ENCODE measurements around the gene ARVCF.
A peak's percentile ranks its signal among the peaks of the same experiment; 100 is the strongest.

ARVCF gene

DNA sequence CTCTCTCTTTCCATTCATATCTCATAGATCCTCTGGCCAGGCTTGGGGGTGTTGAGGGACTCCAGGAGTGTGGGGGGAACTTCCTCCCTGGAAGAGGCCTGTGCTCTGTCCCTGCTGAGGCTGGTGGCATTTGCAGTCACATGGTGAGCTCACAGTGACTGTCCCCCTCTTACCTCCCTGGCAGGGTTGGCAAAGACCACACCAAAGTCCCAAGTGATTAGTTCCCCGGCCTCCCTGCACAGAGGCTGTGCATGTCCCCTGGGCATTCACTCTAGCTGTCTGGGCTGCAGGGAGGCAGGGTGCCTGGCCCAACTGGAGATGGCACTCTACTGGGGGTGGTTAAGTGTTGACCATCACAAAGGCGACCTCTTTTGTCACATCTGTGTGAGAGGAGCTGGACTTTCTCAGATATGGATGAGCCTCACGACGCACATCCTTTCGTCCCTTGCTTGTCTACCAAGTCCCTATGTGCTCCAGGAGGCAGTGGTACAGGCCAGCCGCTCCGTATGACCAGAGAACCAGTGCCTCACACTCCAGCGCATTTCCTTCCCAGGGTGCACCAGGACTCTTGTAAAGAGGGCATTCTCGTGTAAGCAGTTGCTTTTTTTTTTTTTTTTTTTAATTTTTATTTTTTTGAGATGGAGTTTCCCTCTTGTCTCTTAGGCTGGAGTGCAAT, 13.1 kb upstream of the ARVCF start:
- no peak for DNase-seq

DNA sequence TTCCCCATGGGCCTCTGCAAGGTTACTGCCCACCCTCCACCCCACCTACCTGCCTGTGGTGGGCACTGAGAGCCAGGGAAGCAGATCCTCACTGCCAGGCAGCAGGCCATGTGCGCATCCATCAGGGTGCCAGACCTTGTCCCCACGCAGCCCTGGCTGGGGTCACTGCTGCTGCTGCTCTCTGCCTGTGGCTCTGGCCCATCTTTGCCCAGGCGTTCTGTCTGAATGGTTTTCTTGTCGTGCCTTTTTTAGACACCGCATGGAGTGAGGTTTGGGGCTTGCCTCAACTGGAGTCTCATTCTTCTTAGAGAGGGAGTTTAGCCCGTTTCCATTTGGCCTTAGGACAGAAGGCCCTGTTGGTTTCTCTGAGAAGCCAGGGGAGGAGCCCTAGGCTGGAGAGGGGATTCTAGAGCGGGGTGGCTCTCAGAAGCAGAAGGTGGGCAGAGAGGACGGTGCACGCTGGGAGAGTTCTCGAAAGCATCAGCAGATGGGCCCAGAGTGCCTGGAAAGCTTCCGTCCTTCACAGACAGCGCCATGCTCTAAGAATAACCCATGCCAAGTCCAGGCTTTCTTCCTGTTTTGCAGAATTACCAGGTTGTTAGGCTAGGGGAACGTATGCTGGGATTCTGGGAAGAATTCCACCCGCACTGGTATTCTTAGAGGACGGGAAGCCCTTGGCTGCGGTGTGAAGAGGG, 12.4 kb upstream of the ARVCF start:
- DNase-seq: no peak

DNA sequence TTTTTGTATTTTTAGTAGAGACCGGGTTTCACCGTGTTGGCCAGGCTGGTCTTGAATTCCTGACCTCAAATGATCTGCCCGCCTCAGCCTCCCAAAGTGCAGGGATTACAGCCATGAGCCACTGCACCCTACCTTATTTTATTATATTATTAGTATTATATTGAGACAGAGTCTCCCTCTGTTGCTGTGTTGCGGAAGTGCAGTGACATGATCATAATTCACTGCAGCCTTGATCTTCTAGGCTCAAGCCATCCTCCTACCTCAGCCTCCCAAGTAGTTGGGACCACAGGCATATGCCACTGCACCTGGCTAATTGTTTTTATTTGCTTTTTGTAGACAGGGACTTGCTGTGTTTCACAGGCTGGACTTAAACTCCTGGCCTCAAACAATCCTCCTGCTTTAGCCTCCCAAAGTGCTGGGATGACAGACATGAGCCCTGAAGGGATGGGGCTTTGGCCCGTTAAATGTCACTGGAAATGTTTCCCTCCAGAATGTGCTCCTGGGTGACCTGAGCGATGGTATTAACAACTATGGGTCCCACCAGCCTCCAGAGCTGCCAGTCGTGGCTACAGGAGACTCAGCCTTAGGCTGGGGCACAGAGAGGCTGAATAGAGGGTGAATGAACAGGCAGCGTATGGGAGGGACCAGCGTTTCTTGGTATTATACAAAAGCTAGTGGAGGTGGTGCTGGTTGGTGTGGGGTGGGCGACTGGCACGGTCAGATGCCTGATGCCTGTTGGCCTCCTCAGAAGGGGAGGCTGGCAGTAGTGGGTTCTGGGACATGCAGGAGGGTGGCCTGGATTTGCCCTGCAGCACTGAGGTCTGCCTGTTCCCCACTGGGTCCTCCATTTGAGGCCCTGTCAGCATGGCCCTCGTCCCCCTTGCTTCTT, 11.6 kb upstream of the ARVCF start:
- DNase-seq: no peak

DNA sequence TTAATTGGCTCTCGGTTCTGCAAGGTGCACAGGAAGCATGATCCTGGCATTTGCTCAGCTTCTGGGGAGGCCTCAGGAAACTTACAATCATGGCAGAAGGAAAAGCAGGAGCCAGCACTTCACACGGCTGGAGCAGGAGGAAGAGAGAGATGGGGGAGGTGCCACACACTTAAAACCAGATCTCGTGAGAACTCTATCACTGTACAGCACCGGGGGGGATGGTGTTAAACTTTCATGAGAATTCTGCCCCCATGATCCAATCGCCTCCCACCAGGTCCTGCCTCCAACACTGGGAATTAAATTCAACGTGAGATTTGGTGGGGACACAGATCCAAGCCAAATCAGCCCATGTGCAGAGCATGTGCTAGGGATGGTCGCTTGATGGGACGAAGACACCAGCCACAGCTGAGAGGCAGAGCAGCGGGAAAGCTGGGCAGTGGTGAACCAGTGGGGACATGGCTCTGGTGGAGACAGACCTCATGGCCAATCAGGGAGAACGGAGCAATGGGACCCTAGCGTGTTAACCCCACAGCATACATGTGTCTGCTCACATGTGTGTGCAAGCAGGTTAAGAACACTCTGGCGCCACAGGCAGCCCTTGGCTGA, 10.5 kb upstream of the ARVCF start:
- no peak for DNase-seq

DNA sequence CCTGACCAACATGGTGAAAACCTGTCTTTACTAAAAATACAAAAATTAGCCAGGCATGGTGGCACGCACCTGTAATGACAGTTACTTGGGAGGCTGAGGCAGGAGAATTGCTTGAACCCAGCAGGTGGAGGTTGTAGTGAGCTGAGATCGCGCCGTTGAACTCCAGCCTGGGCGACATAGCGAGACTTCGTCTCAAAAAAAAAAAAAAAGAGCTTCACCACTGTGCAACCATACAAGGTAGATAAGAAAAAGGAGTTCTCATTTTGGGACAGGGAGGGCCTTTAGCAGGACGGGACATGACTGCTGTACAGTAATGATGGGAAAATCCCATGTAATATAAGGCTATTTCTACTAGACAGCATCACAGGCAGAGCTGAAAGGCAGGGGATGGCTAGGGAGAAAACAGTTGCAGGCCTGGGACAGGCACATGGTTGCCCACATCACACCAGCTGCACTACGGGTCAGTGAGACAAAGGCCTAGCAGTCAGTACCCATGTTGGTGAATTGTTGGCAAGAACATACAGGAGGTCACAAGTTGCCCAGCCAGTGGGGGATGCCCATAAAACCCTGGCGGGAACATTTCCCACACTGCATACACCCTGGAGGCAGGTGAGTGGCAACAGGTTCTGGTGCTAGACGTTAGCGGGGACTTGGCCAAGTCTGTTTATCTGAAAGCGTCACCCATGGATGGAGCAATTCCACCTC, 9.7 kb upstream of the ARVCF start:
- no peak for DNase-seq

DNA sequence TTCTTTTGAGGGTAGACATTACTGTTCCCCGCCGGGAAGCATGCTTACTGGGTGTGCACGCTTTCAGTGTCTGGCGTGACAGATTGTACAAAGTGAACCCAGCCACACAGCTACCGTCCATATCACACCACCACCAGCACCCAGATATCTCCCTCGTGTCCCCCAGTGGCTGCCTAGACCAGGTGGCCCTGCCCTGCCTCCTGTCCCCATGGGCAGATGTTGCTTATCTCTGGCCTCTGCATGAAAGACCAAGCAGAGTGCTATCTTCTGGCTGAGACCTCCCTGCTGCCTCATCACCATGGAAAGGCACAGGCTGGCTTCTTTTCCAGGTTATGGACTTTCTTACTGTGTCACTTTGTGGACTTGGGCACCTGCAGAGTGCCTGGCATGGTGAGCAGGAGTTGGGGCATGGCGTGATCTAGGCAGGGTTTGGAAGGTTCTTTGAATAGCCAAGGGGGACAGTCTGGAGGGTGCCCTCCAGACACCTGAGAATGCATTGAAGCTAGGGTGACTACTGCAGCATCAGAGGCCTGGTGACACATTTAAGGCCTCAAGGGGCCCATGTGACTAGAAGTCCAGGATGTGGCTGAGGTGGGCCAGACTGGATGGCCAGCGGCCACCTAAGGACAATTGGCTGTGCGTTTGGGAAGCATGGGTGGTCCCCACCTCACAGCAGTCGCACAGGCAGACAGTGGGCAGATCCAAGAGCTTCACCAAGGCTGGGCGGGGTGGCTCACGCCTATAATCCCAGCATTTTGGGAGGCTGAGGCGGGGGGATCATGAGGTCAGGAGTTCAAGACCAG, 9.0 kb upstream of the ARVCF start:
- no peak for DNase-seq

DNA sequence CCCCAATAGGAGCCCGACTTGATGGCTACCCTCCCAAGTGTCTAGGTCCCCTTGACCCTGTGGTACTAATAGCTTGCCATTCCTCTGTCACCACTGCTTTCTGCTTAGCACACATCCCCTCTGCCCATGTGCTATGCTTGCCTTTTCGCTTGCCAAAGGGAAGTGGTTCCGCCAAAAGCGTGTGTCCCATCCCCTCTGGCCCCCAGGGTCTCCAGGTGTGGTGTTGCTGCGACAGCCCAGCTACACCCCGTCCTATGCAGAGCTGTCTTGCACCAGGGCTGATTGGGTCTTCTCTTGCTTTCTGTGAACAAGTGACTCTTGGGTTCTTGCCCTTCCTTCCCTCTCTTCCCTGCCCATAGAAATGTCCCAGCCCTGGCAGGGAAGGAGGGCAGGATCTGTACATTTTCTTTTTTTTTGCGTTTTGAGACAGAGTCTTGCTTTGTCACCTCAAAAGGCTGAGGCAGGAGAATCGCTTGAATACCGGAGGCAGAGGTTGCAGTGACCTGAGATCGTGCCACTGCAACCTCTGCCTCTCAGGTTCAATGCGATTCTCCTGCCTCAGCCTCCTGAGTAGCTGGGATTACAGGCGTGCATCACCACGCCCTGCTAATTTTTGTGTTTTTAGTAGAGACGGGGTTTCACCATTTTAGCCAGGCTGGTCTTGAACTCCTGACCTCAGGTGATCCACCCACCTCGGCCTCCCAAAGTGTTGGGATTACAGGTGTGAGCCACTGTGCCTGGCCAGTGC, 8.2 kb upstream of the ARVCF start:
- DNase-seq: no peak

DNA sequence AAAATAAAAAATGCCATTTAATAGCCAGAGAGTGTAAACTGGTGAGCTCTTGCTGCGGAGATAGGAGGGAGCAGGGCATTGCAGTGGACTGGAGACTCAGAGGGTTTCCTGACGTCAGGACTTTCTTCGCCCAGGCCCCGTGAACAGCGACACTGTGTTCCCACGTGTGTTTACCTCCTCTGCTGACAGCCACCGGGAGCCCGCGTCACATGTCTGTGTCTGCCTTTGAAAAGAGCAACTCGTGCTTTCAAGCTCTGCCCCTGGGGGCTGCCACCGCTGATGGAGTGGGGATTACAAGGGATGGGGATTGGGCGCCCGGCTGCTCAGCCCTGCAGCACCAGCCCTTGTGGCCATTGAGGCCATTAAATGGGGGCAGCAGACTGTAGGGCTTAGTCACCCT, 7.6 kb upstream of the ARVCF start:
- DNase-seq: no peak

DNA sequence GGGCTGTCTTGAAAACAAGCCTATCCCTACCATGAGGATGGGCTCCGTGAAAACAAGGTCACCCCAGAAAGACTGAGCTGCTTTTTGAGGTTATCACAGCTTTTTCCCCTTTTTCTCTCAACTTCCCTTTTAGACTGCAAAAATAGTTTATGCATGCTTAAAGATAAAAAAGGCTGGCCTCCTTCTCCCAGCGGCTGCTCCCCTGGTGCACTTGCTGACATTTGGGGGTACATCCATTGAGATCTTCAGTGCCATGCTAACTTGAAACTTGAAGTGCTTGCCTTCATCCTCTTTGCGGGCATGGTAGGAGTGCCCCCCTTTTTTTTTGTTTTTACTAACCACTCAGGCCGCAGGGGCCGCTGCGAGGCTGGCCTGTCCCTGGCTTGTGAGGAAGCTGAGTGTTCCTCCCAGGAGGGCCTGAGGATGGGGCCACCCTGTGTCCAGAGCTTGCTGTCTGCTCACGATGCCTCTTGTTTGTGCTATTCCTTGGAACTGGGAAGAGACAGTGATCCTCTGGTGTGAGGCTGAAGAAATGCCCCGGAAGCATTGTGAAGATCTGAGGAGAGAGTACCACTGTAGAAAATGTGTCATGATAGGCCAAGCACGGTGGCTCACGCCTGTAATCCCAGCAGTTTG, 6.5 kb upstream of the ARVCF start:
- DNase-seq: no peak

DNA sequence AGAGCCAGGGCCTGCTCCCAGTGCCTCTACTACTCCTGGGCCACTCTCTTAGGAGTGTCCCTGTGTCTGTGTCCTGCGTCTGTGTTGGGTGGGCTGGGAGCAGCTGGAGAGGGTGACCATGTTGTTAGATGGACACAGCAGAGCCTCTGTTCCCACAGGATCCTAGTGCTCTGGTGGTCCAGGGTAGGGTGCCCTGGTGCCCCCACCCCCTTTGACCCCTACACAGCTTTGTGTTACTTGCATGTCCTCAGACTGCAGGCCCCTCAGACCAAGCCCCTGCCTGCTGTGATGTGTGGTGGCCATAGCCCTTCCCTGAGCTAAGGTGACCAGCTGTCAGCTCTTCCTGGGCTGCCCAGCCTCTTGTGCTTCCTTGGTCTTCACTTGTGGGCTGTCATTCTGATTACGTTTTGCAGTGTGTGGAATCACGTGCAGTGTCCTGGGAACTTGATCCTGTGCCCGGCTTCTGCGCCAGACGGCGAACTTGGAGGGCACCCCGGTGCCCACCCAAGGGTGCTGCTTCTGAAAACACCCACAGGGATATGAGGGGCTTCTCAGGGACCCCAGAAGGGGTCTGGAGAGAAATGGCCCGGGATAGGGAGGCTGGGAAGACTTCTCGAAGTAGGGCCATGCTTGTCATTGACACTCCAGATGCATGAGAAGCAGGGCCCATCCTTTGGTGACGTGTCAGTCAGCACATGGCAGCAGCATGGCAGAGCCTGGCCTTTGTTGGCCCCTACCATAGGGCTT, 5.8 kb upstream of the ARVCF start:
- no peak for DNase-seq

DNA sequence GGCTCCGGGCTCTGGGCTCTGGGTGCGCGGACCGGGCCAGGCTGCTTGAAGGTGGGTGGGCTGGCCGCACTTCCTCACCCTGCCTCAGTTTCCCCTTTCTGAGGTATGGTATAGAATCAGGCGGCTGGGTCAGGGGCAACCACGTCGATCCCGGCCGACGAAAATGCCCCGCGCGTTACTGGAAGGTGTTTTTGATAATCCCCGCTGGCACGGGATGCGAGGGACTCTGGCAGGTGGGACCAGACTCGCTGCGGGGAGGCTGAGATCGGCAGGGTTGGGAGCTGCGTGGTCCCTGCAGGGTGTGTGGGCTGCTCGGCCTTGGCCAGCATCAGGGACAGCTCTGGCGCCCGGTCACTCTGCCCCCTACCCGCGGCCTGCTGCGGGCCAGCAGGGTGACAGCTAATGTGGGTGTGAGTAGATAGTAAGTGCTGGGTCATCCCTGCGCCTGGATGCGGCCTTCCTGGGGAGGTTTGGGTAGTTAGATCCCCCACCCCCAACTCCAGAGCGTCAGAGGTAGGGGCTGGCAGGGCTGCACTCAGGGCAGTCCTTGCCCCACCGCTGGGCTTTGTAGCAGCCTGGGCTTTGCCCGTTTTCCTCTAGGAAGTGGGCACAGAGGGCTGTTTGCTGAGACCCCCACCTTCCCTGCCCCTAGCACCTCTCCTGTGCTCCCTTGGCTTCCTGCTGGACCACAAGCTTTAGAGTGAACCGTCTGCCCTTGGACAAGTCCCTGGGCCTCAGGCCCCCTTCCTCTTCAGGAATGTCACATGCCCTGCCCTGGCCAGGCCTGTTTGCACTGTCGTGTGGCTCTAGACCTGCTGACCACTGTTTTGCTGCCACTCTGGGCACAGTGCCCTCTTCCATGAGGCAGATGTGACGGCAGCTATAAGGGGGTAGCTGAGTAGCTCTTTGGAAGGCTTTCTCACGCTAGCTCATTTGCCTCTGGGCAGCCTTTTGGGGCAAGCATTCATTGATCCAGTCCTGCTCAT, 4.9 kb upstream of the ARVCF start:
- no peak for DNase-seq

DNA sequence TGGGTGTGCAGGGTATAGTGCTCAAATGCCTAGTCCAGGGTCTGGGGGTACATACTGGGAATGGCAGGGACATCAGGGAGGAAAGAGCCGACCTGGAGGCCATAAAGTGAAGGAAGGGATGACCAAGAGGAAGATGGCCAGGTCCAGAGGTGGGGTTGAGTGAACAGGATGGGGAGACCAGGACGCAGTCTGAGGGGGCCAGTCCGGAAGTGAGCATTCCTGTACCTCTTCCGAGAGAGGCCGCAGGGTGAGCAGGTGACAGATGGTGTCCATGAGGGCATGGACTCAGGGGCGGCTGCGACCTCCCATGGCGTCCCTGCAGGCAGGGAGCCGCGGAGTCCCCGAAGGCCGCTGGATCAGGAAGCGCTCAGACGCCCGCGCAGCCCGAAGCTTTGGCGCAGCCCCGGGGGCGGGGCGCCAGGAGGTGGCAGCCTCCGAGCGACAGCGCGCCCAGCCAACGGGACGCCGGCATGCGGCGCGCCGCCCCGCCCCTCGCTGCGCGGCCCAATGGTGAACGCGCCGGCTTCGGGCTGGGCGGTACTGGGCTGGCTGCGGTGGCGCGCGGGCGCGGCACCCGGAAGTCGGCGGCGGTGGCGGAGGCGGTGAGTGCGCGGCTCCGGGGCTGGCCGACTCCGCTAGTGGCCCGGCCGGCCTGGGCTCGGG, 4.0 kb upstream of the ARVCF start, which contains the start of gene TANGO2:
Gene TANGO2, plus strand, starts transcription at position 578 of the 663 bp plus-strand sequence. CDS start 15,689 bp downstream, outside the sequence.
- peak; percentile 95 for DNase-seq

DNA sequence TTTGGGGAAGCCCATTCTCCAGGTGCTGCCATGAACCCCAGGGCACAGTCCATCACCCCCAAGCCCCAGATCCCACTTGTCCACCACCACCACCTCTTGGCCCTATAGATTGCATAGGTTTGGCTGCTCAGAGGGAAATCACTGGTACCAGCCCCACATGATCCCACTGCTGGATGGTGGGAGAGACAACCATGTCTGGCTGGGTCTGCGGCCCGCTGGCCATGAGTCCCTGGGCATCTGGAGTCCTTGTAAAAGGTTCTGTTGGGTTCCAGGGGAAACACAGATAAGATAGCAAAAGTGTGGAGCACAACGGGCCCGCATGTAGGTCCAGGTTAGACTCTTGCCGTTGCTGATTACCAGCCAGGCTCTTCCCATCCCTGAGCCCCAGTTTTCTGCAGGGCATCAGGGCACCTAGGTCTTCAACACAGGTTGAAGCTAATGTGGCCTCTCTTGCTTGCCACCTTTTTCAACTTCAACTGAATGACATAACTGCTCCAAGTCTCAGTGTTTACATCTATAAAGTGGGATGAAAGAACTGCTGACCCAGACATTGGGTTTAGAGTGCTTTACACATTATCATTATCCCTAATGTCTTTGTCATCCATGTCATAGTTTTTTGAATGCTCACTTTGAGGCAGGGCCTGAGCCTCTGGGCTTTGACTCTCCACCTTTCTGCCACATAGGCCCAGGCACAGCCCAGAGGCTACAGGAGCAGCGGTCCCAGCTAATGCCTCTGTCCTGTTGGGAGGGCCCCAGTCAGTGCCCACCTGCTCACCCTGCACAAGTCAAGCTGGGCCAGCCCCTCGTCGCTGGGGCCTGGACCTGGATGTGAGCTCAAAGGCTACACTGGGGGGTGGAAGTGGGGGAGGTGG, 3.3 kb upstream of the ARVCF start:
- no peak for DNase-seq

DNA sequence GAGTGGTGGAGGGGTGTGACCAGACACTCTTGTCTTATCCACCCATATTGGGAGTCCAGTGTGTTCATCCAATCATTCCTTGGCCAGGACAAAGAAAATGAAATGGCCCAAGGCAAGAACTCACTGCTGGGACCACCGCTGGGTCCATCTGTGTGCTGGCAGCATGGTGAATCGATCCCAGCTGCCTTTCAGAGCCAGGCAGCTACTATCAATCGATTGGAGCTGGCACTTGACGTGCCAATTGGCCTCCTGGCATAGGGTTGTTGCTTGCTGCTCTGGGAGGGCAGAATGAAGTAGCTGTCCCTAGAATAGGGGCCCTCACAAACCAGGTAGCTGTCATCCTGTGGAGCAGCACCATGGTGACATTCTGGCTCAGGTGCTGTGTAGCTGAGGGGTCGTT, 1.4 kb upstream of the ARVCF start:
- no peak for DNase-seq

DNA sequence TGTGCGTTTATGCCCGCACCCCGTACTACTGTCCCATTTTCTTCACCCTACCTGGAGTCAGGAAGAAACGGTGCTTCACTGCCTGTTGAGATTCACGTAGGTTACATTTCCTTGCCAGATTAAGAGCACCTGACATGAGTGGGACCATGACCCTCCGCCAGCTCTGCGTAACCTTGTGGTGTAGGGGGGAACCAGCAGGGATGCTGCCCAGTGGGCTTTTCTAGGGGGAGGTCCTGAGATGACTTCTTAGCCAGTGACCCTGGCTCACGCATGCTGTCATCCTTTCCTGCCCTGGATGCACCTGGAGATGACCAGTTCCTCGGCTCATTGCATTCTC, 967 bp upstream of the ARVCF start:
- no peak for DNase-seq

DNA sequence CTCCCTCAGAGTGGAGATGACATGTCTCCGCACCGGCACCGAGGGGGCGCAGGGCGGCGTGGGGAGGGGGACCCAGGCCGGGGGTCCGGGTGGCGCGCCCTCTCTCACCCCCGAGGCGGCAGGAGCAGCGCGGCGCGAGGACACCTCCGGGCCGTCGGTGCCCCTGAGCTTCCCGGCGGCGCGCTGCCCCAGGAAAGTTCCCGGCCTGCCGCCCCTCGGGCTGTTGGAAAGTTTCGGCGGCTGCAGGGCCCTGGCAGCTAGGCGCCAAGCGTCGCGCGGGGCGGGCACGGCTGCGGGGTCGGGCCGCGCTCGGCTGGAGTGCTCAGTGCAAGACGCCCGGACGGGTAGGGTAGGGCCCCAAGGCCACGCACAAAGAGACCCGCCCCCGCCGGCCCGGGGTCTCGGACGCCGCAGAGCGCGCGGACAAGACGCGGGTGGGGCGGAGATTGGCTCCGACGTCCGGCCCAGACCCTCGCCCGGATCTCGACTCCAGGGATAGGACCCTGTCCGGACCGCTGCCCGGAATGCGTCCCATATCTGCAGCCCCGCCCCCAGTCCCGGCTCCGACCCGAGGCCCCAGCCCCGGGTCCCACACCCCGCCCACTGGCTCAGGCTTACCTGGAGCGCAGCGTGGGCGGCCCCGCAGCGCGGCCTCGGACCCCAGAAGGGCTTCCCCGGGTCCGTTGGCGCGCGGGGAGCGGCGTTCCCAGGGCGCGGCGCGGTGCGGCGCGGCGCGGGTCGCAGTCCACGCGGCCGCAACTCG, 471 bp downstream of the ARVCF start:
- peak; percentile 58 for DNase-seq

Measured in 8988T (cell line).